Measurements from ENCODE around the gene RNF220. TPM values are rescaled to one million over a fixed set of nuclear protein-coding genes. Genes with fewer than 3 reads are reported as not detected.

The RNF220 gene
- total RNA-seq, 1 experiment from 2014 or later = 68.7 TPM

DNA sequence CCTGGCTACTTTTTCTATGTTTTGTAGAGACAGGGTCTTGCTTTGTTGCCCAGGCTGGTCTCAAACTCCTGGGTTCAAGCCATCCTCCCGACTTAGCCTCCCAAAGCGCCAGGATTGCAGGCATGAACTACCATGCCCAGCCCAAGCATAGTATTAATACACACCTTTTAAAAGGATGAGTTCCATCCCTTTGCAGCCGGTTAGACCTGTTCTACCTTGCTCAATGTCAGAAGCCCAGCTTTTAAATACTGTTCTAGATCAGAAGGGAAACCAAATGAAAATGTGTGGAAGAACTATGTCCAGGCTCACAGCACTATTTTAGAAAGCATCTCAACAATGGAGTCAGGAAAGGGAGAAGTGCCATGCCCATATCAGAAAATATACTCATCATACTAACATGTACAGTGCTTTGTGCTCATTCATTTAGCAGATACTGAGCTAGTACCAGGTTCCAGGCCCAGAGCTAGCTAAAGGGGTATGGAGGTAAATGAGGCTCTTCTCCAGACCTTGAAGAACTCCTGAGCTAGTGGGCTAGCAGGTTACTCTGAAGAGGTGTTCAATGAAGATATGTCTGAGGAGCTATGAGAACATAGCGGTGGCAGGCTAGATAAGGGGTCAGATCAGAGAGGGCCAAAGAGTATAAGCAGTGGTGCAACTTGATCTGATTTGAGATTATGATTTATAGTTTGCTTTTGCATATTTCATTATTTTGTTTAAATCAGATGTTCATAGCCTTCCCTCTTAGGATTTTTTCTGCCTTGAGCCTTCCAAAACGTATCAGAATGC is 78.2 kb downstream of the RNF220 start:
- no peaks in the 10 kb centered on the region for H3K4me1 Mint-ChIP-seq (ENCODE audit: low read depth, unreplicated experiment)
- H3K27me3 Mint-ChIP-seq (ENCODE audit: unreplicated experiment) = peaks cover 59% of the 10 kb centered on the region
- H3K4me3 Mint-ChIP-seq (ENCODE audit: low read depth, unreplicated experiment) = no peak overlapping the region
- BruUV-seq (replicated peaks) = no TSS peak
- no peak for DNase-seq
- H3K27ac Mint-ChIP-seq (ENCODE audit: unreplicated experiment) = no peak overlapping the region
- no peaks in the 10 kb centered on the region for H3K9me3 Mint-ChIP-seq (ENCODE audit: low read depth, unreplicated experiment)
- CTCF ChIA-PET = no interaction called here
- intact Hi-C loops (cut with micrococcal nuclease; ENCODE audit: unreplicated experiment) = no loop called here
- no peaks in the 10 kb centered on the region for H3K36me3 Mint-ChIP-seq (ENCODE audit: insufficient read depth, unreplicated experiment)
- TF ChIP-seq, protein P1, sequence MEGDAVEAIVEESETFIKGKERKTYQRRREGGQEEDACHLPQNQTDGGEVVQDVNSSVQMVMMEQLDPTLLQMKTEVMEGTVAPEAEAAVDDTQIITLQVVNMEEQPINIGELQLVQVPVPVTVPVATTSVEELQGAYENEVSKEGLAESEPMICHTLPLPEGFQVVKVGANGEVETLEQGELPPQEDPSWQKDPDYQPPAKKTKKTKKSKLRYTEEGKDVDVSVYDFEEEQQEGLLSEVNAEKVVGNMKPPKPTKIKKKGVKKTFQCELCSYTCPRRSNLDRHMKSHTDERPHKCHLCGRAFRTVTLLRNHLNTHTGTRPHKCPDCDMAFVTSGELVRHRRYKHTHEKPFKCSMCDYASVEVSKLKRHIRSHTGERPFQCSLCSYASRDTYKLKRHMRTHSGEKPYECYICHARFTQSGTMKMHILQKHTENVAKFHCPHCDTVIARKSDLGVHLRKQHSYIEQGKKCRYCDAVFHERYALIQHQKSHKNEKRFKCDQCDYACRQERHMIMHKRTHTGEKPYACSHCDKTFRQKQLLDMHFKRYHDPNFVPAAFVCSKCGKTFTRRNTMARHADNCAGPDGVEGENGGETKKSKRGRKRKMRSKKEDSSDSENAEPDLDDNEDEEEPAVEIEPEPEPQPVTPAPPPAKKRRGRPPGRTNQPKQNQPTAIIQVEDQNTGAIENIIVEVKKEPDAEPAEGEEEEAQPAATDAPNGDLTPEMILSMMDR (IDR thresholded peaks at IDR 0.05; ENCODE audit: unreplicated experiment) = no peak

DNA sequence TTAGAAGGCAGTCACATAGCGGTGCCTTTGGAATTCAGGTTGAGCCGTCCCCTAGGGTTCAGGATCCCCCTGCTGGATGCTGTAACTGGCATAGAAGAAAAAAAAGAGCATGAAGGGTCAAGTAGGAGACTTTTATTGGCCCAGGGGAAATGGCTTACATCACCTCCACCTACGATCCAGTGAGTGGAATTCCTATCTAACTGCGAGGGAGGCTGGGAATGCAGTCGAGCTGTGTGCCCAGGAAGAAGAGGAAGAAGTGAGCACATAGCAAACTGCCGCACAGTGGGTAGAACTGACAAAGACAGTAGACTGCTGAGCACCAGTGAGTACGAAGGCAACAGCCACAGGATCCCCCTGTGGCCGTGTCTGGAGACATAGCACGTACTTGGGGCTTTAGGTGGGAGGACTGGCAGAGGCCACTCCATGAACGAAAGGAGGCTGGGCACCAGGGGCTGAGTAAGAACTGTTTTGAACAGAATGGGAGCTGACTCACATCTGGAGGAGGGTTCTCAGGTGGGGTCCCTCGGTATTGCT is 79.2 kb downstream of the RNF220 start:
- no peaks in the 10 kb centered on the region for H3K36me3 Mint-ChIP-seq (ENCODE audit: insufficient read depth, unreplicated experiment)
- TF ChIP-seq, protein P1 (IDR thresholded peaks at IDR 0.05; ENCODE audit: unreplicated experiment) = no peak
- H3K27ac Mint-ChIP-seq (ENCODE audit: unreplicated experiment) = no peak overlapping the region
- CTCF ChIA-PET = no interaction called here
- intact Hi-C loops (cut with micrococcal nuclease; ENCODE audit: unreplicated experiment) = no loop called here
- H3K9me3 Mint-ChIP-seq (ENCODE audit: low read depth, unreplicated experiment) = no peaks in the 10 kb centered on the region
- no peak overlapping the region for H3K4me3 Mint-ChIP-seq (ENCODE audit: low read depth, unreplicated experiment)
- peaks cover 59% of the 10 kb centered on the region for H3K27me3 Mint-ChIP-seq (ENCODE audit: unreplicated experiment)
- no peaks in the 10 kb centered on the region for H3K4me1 Mint-ChIP-seq (ENCODE audit: low read depth, unreplicated experiment)
- no TSS peak for BruUV-seq (replicated peaks)
- DNase-seq = no peak

DNA sequence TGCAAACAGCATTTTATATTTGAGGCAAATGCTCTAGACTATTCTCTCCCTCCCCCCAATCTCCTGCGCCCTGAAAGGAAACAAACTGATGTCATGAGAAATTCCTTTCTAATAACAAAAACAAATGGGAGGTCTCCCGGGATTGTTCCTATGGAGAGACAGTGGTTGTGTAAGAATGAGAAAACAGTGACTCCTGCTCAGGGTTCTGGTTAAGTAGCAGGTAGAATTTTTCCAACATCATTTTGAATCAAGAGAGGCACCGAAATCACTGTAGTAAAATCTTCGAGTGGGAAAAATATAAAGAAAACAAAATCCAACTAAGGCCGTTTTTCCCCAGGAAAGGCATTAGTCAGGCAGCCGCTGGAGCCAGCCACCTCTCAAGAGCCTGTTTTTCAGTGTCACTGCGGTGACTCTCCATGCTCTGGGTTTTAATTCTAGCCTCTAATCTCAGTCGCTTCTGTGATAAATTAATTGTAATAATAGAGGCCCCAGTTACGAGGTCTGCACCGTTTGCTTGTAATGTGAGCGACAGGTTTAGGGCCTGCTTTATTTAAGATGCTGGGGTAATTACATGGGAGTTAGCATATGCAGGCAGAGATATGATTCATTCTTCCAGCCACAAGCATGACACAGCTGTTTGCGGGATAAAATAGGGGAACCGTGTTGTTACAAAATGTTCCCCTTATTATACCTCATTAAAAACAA is 80.3 kb downstream of the RNF220 start:
- Mint-ChIP-seq H3K27ac (ENCODE audit: unreplicated experiment) (no peak overlapping the region), H3K9me3 (ENCODE audit: low read depth, unreplicated experiment) (no peaks in the 10 kb centered on the region), H3K4me3 (ENCODE audit: low read depth, unreplicated experiment) (no peak overlapping the region), H3K4me1 (ENCODE audit: low read depth, unreplicated experiment) (no peaks in the 10 kb centered on the region), H3K27me3 (ENCODE audit: unreplicated experiment) (peaks cover 56% of the 10 kb centered on the region), H3K36me3 (ENCODE audit: insufficient read depth, unreplicated experiment) (no peaks in the 10 kb centered on the region)
- DNase-seq = no peak
- intact Hi-C loops (cut with micrococcal nuclease; ENCODE audit: unreplicated experiment) = no loop called here
- TF ChIP-seq, protein P1 (IDR thresholded peaks at IDR 0.05; ENCODE audit: unreplicated experiment) = no peak
- CTCF ChIA-PET = interaction anchor here (0.6 kb wide), 2 partner anchors 374 to 1719 kb away, joined by 3 to 4 read pairs; no protein-coding TSS in a partner anchor
- no TSS peak for BruUV-seq (replicated peaks)

DNA sequence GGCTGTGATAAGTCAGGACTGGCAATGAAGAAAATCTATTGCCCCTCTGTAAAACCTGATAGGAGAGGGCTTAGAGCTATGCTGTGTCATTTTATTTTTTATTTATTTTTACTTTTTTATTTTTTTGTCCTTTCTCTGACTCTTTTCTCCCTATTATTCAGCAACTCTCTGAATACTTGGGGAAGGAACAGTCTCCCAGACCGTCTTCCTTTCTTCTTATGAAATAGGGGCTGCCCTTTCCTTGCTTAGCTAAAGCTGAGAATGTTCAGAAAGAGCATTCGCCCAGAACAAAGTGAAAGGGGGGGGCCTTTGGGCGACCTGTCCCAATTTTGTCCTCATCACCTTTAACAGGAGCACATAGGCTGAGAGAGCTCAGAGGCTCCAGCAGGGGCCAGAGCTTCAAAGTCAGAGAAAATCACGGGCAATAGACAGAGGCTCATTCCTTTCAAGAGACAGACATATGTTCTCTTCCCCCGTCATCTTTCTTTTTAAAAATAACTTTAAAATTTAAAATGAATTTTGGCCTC is 80.9 kb downstream of the RNF220 start:
- CTCF ChIA-PET = interaction anchor here (0.6 kb wide), 1 partner anchor 375 kb away, joined by 4 read pairs; no protein-coding TSS in a partner anchor
- no peak overlapping the region for H3K27ac Mint-ChIP-seq (ENCODE audit: unreplicated experiment)

More for the DNA sequence above, 80.9 kb downstream of the RNF220 start:
- TF ChIP-seq, protein P1 (IDR thresholded peaks at IDR 0.05; ENCODE audit: unreplicated experiment) = no peak
- BruUV-seq (replicated peaks) = no TSS peak
- Mint-ChIP-seq H3K4me1 (ENCODE audit: low read depth, unreplicated experiment) (no peaks in the 10 kb centered on the region), H3K36me3 (ENCODE audit: insufficient read depth, unreplicated experiment) (no peaks in the 10 kb centered on the region), H3K9me3 (ENCODE audit: low read depth, unreplicated experiment) (no peaks in the 10 kb centered on the region), H3K27me3 (ENCODE audit: unreplicated experiment) (peaks cover 56% of the 10 kb centered on the region), H3K4me3 (ENCODE audit: low read depth, unreplicated experiment) (no peak overlapping the region)
- no peak for DNase-seq
- intact Hi-C loops (cut with micrococcal nuclease; ENCODE audit: unreplicated experiment) = no loop called here
